CD4-positive, alpha-beta T cell treated with Interleukin-17A for 1 hour (primary cell): ENCODE data around the gene VTN.

Experiments used
- DNase-seq: peaks from one replicate; pipeline ENCODE4 v3.0.0-alpha.2; 2020

Gene VTN

DNA sequence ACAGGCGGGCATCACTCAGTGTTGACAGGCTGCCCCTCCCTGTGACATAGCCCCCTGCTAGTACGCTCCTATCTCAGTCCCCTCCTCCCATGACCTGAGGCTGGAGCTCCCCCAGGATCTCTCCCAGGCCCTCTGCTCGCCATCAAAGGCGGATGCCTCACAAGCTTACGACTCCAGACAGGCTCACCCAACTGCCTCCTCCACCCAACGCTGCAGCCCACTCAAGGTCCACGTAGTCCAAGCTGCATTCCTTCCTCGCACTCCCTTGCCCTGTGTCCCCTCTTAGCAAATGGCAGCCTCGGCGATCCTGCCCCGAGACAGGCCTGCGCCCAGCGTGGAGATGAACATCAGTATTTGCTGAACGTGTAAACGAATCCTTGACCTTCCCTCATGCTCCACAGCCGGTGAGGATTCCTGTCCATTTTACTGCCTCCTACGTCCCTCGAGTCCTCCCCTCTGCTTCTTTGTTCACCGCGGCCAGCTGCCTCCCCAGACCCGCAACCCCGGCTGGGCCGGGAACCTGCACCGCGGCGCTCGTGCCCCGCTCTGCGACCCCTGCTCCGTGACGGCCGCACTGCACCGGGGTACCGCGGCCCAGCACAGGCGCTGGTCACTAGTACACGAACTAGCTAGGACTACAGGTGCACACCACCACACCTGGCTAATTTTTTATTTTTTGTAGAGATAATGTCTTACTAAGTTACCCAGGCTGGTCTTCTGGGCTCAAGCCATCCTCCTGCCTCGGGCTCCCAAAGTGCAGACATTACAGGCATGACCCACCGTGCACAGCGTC lies 51.9 kb downstream of the VTN start:
- DNase-seq = no peak
